Keratinocyte (primary cell): ENCODE measurements around the gene KLHDC7A. TPM values are rescaled to one million over a fixed set of nuclear protein-coding genes. Genes with fewer than 3 reads are reported as not detected.

Experiments
- DNase-seq: peaks from one replicate; pipeline ENCODE4 v3.0.0-alpha.2; 2011; ENCODE audit warnings: low read depth, missing footprints, low spot score
- FAIRE-seq: peaks from 2 replicates; lab custom pipeline; 2011; peaks lifted over from hg19 to GRCh38; lab: Jason Lieb, UNC
- H2AFZ ChIP-seq: 2 replicates; pipeline ENCODE4 v1.6.0; 2012; ENCODE audit warnings: low read length, control low read depth, inconsistent platforms; ENCODE audit not compliant: control insufficient read depth
- H3K27ac ChIP-seq: 2 replicates; pipeline ENCODE4 v1.5.1; 2011; ENCODE audit warnings: low read length; ENCODE audit not compliant: control insufficient read depth, insufficient read depth
- H3K27me3 ChIP-seq: 3 replicates; pipeline ENCODE4 v1.6.0; 2011; ENCODE audit warnings: low read length; ENCODE audit not compliant: control insufficient read depth, insufficient read depth; ENCODE audit errors: extremely low read depth
- H3K36me3 ChIP-seq, 2 experiments: 2 replicates in 1 of 2; 3 replicates in 1 of 2; pipeline ENCODE4 v1.5.1; 2011; ENCODE audit warnings: low read length in 2 of 2, mild to moderate bottlenecking in 1 of 2; ENCODE audit not compliant: control insufficient read depth in 2 of 2, insufficient read depth in 2 of 2; ENCODE audit errors: extremely low read depth in 1 of 2
- H3K4me1 ChIP-seq: 3 replicates; pipeline ENCODE4 v1.5.1; 2011; ENCODE audit warnings: low read length; ENCODE audit not compliant: control insufficient read depth, insufficient read depth; ENCODE audit errors: extremely low read depth
- H3K4me2 ChIP-seq: 3 replicates; pipeline ENCODE4 v1.6.0; 2011; ENCODE audit warnings: low read depth, low read length; ENCODE audit not compliant: control insufficient read depth, insufficient read depth; ENCODE audit errors: extremely low read depth
- H3K4me3 ChIP-seq, 3 experiments: fragments of 200-600 bp in 1 of 3; sonication (generic) in 1 of 3; 2 replicates in 2 of 3; 3 replicates in 1 of 3; pipeline ENCODE4 v1.5.1; 2011 to 2016; ENCODE audit warnings: low read length in 3 of 3, mild to moderate bottlenecking in 3 of 3, control low read depth in 2 of 3, inconsistent platforms in 1 of 3, low read depth in 1 of 3, mixed read lengths in 1 of 3, mixed run types in 1 of 3, moderate library complexity in 1 of 3; ENCODE audit not compliant: control insufficient read depth in 2 of 3, insufficient read depth in 2 of 3; ENCODE audit errors: extremely low read depth in 1 of 3
- H3K79me2 ChIP-seq: 2 replicates; pipeline ENCODE4 v1.6.0; 2012; ENCODE audit warnings: low read length; ENCODE audit not compliant: control insufficient read depth, insufficient read depth
- H3K9ac ChIP-seq: 3 replicates; pipeline ENCODE4 v1.6.0; 2011; ENCODE audit warnings: low read length; ENCODE audit not compliant: control insufficient read depth, insufficient read depth; ENCODE audit errors: extremely low read depth
- H3K9me1 ChIP-seq: 3 replicates; pipeline ENCODE4 v1.6.0; 2011; ENCODE audit warnings: low read length; ENCODE audit not compliant: control insufficient read depth, insufficient read depth; ENCODE audit errors: extremely low read depth
- H3K9me3 ChIP-seq: 2 replicates; pipeline ENCODE4 v1.5.1; 2012; ENCODE audit warnings: low read depth, low read length; ENCODE audit not compliant: control insufficient read depth
- H4K20me1 ChIP-seq: 3 replicates; pipeline ENCODE4 v1.6.0; 2011; ENCODE audit warnings: low read length; ENCODE audit not compliant: control insufficient read depth, insufficient read depth; ENCODE audit errors: extremely low read depth
- EZH2 ChIP-seq: IDR thresholded peaks from one replicate; pipeline ENCODE4 v1.6.1; 2012; ENCODE audit warnings: inconsistent platforms, mild to moderate bottlenecking, low read length, moderate library complexity
- dilution Hi-C: fragments of 300-500 bp; cut with MboI; formaldehyde crosslinking; loops from one replicate; pipeline ENCODE4 v1.7.0; 2020; ENCODE audit warnings: low sequenced_read_pairs; ENCODE audit not compliant: extremely low pct_ligation_motif_present
- polyA plus RNA-seq, 5 experiments: library from polyadenylated mRNA; depleted of rRNA in 3 of 5; stranded (reverse) in 3 of 5; stranded (forward) in 1 of 5; unstranded in 1 of 5; fragments of >200 nt; gene quantifications; 1 replicate in 1 of 5; 2 replicates in 3 of 5; 3 replicates in 1 of 5; pipeline versions ENCODE4 v1.2.1 to v1.2.3, GENCODE V29; 2011 to 2012; ENCODE audit warnings: missing spikeins in 2 of 5, low read depth in 1 of 5, low replicate concordance in 1 of 5
- TF ChIP-seq, protein P1 (sequence below), 3 experiments: IDR thresholded peaks in 1 of 3; conservative IDR thresholded peaks in 1 of 3; optimal IDR thresholded peaks in 1 of 3; 2 replicates in 2 of 3; 3 replicates in 1 of 3; pipeline versions ENCODE3 to v1.5.1; 2011; ENCODE audit warnings: low read length in 3 of 3, mild to moderate bottlenecking in 3 of 3, moderate library complexity in 2 of 3, control low read depth in 1 of 3, inconsistent platforms in 1 of 3; ENCODE audit not compliant: insufficient read depth in 2 of 3; ENCODE audit errors: extremely low read depth in 1 of 3

Gene KLHDC7A
- polyA plus RNA-seq, 1 donor (not counting 4 experiments of a cell fraction or from before 2014, with no cell fraction given): not detected

- Histone ChIP-seq H3K79me2 (no peaks in the 10 kb centered on the region), H4K20me1 (no peaks in the 10 kb centered on the region), H3K27ac (no peak overlapping the region), H3K4me1 (no peaks in the 10 kb centered on the region), H3K9ac (no peak overlapping the region), H3K4me2 (no peak overlapping the region), H3K27me3 (no peaks in the 10 kb centered on the region), H2AFZ (no peak overlapping the region), H3K9me1 (no peaks in the 10 kb centered on the region), H3K4me3 (no peak overlapping the region), H3K36me3 (no peaks in the 10 kb centered on the region), H3K9me3 (no peaks in the 10 kb centered on the region)
- FAIRE-seq (no peak), DNase-seq (no peak)
- dilution Hi-C loops: no loop called here
- TF ChIP-seq, protein P1, sequence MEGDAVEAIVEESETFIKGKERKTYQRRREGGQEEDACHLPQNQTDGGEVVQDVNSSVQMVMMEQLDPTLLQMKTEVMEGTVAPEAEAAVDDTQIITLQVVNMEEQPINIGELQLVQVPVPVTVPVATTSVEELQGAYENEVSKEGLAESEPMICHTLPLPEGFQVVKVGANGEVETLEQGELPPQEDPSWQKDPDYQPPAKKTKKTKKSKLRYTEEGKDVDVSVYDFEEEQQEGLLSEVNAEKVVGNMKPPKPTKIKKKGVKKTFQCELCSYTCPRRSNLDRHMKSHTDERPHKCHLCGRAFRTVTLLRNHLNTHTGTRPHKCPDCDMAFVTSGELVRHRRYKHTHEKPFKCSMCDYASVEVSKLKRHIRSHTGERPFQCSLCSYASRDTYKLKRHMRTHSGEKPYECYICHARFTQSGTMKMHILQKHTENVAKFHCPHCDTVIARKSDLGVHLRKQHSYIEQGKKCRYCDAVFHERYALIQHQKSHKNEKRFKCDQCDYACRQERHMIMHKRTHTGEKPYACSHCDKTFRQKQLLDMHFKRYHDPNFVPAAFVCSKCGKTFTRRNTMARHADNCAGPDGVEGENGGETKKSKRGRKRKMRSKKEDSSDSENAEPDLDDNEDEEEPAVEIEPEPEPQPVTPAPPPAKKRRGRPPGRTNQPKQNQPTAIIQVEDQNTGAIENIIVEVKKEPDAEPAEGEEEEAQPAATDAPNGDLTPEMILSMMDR (optimal IDR thresholded peaks at IDR 0.05 in 1 of 3, IDR thresholded peaks at IDR 0.05 in 1 of 3, conservative IDR thresholded peaks at IDR 0.05 in 1 of 3; ENCODE audit: extremely low read depth in 1 of 3, insufficient read depth in 2 of 3, low read length in 3 of 3): peak; percentile 11 to 43 (median 37)
- no peak for TF ChIP-seq EZH2
Observed at GRCh38 chr1:18530587-18531502, 50.1 kb downstream of the KLHDC7A start.

DNA sequence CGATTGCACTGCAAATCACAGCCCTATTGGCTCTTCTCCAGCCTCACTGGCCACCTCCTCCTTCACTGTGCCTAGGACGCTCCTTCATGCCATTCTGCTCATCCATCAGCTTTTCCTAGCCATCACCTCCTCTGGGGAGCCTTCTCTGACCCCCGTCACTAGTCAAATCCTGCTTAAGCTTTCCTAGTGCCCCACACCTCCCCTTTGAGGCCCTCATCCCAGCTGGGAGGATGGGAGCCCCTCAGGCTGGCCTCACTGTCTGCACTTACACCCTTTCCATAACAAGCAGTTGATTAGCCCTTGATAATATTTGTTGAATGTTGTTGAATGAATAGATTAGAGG lies 50.7 kb downstream of the KLHDC7A start:
- dilution Hi-C loops: no loop called here

More for the DNA sequence above, 50.7 kb downstream of the KLHDC7A start:
- H3K4me1 ChIP-seq: no peaks in the 10 kb centered on the region
- no peak for FAIRE-seq
- H3K36me3 ChIP-seq: no peaks in the 10 kb centered on the region
- no peak overlapping the region for H3K9ac ChIP-seq
- no peaks in the 10 kb centered on the region for H3K79me2 ChIP-seq
- H3K27ac ChIP-seq: no peak overlapping the region
- TF ChIP-seq EZH2: no peak
- TF ChIP-seq, protein P1 (optimal IDR thresholded peaks at IDR 0.05 in 1 of 3, IDR thresholded peaks at IDR 0.05 in 1 of 3, conservative IDR thresholded peaks at IDR 0.05 in 1 of 3; ENCODE audit: extremely low read depth in 1 of 3, insufficient read depth in 2 of 3, low read length in 3 of 3): no peak
- no peaks in the 10 kb centered on the region for H3K9me3 ChIP-seq
- DNase-seq: no peak
- H4K20me1 ChIP-seq: no peaks in the 10 kb centered on the region
- H3K27me3 ChIP-seq: no peaks in the 10 kb centered on the region
- no peak overlapping the region for H3K4me3 ChIP-seq
- H3K9me1 ChIP-seq: no peaks in the 10 kb centered on the region
- no peak overlapping the region for H3K4me2 ChIP-seq
- H2AFZ ChIP-seq: no peak overlapping the region
